ENCODE data around the gene AQP6. TPM values are rescaled to one million over a fixed set of nuclear protein-coding genes. Genes with fewer than 3 reads are reported as not detected.
A peak's percentile ranks its signal among the peaks of the same experiment; 100 is the strongest.

The AQP6 gene
- total and polyA plus RNA-seq, 10 donors = 0.03 to 0.36 TPM; not detected in 8

DNA sequence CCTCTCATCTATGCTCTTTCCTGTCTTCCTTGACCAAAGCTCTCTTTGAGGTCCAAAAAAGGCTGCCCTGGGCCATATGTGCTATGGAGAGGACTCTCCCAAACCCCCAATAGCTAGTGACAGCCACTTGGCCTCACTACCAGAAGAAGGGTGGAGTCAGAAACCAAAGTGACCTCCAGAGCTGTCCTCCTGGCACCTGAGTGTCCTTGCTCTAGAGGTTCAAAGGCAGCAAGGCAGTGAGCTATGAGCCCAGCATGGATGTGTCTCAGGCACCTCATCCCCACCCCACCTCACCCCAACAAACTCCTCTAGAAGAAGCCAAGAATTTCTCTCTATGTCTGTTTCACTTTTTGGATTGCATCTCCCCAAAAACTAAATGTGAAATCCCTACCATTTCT is 15.2 kb upstream of the AQP6 start:
- no peak overlapping the region for H3K4me3 ChIP-seq
- no peak for DNase-seq
- intact Hi-C loops (cut with DNase I; ENCODE audit: low total_unique reads) = no loop called here
- peaks cover 3 to 54% (median 21%) of the 10 kb centered on the region in 6 donors for H3K4me1 ChIP-seq
- H3K27me3 ChIP-seq (replicated peaks in 1 of 7) = peaks cover 0 to 100% (median 47%) of the 10 kb centered on the region in 7 donors
- no peaks in the 10 kb centered on the region for H3K9me3 ChIP-seq
- H3K27ac ChIP-seq = no peak overlapping the region
- H3K36me3 ChIP-seq = no peaks in the 10 kb centered on the region
- TF ChIP-seq POLR2AphosphoS5 (IDR thresholded peaks at IDR 0.05) (no peak), POLR2A (IDR thresholded peaks at IDR 0.05) (no peak)
- TF ChIP-seq, protein P1, sequence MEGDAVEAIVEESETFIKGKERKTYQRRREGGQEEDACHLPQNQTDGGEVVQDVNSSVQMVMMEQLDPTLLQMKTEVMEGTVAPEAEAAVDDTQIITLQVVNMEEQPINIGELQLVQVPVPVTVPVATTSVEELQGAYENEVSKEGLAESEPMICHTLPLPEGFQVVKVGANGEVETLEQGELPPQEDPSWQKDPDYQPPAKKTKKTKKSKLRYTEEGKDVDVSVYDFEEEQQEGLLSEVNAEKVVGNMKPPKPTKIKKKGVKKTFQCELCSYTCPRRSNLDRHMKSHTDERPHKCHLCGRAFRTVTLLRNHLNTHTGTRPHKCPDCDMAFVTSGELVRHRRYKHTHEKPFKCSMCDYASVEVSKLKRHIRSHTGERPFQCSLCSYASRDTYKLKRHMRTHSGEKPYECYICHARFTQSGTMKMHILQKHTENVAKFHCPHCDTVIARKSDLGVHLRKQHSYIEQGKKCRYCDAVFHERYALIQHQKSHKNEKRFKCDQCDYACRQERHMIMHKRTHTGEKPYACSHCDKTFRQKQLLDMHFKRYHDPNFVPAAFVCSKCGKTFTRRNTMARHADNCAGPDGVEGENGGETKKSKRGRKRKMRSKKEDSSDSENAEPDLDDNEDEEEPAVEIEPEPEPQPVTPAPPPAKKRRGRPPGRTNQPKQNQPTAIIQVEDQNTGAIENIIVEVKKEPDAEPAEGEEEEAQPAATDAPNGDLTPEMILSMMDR (IDR thresholded peaks at IDR 0.05 in 8 of 11, conservative IDR thresholded peaks at IDR 0.05 in 3 of 11) = no peak

DNA sequence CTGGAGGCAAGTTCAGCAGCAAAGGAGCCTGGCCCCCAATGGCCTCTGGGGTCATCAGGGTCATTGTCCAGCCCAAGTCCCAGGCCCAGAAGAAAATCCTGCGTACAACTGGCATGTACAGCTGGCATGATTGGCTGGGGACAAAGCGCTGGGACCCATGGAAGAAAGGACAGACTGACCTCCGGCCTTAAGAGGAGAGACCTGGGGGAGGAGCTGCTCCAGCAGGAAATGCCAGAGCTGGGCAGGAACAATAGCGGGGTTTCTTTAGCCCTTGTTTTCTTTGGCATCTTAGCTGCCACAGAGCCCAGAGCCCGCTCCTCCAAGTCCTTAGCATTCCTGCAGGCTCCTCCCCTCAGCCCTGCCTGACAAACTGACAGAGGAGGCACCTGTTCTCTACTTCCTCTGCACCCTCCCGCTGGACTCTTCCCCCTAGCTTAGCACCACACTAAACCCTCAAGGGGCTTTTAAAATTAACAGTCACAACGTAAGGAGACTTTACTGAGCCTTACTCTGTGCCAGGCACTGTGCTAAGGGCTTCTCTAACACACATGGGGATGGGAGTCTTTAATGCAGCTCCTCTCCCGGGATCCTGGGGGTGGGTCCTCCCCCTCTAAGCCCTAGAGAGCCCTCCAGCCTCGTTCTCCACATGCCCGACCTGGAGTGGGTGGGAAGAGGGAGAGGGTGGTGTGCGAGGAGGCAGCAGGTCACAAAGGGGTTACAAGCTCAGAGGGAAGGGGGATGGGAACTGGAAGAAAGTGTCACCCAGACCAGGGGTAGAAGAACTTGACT is 12.9 kb upstream of the AQP6 start:
- intact Hi-C loops (cut with DNase I; ENCODE audit: low total_unique reads) = no loop called here
- Histone ChIP-seq H3K27ac (no peak overlapping the region), H3K4me3 (no peak overlapping the region), H3K4me1 (peaks cover 3 to 38% (median 18%) of the 10 kb centered on the region in 6 donors), H3K36me3 (no peaks in the 10 kb centered on the region), H3K9me3 (no peaks in the 10 kb centered on the region), H3K27me3 (replicated peaks in 1 of 7) (peaks cover 0 to 100% (median 44%) of the 10 kb centered on the region in 7 donors)
- 16 to 23% (median 19%) methylated on average over 11 of the region's 11 CpGs for WGBS, 5 donors
- no peak for DNase-seq
- no peak for TF ChIP-seq POLR2AphosphoS5 (IDR thresholded peaks at IDR 0.05)
- no peak for TF ChIP-seq POLR2A (IDR thresholded peaks at IDR 0.05)
- TF ChIP-seq, protein P1 (IDR thresholded peaks at IDR 0.05 in 8 of 11, conservative IDR thresholded peaks at IDR 0.05 in 3 of 11) = no peak

DNA sequence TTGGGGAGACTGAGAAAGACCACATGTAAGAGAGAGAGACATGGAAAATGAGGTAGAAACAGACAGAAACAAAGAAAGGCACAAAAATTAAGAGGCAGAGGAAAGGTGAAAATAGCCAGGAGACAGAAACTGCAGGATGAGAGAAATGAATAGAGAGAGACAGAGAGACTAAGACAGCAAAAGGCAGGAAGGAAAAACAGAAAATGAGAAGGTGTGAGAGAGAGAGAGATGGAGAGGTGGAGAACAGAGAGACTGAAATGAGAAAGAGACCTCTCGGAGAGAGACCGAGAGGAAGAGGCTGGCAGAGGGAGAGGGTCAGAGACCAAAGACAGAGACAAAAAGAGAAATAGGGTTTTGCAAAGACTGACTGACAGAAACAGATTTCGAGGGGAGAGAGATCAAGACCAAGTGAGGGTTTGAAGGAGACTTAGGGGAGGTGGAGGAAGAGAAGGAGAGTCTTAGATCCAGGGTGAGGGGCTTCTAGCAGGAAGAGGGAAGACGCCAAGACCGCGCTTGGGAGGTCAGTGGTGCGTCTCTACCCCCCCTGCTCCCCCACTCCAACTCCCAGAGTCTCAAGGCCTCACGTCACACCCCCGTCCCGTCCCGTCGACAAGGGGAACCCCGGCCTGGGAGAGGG is 12.2 kb upstream of the AQP6 start:
- intact Hi-C loops (cut with DNase I; ENCODE audit: low total_unique reads) = no loop called here
- Histone ChIP-seq H3K4me1 (peaks cover 3 to 31% (median 16%) of the 10 kb centered on the region in 6 donors), H3K27ac (no peak overlapping the region), H3K27me3 (replicated peaks in 1 of 7) (peaks cover 0 to 100% (median 37%) of the 10 kb centered on the region in 7 donors), H3K4me3 (peak overlapping the region in 1 of 8 donors; percentile 59), H3K9me3 (no peaks in the 10 kb centered on the region), H3K36me3 (no peaks in the 10 kb centered on the region)
- no peak for TF ChIP-seq POLR2AphosphoS5 (IDR thresholded peaks at IDR 0.05)
- no peak for TF ChIP-seq POLR2A (IDR thresholded peaks at IDR 0.05)
- TF ChIP-seq, protein P1 (IDR thresholded peaks at IDR 0.05 in 8 of 11, conservative IDR thresholded peaks at IDR 0.05 in 3 of 11) = no peak
- WGBS, 5 donors = 29 to 44% (median 38%) methylated on average over 13 of the region's 13 CpGs
- no peak for DNase-seq

Measured in spleen (tissue), 11 donors.